ENCODE data around the gene ARMH3. TPM values are rescaled to one million over a fixed set of nuclear protein-coding genes. Genes with fewer than 3 reads are reported as not detected.
A peak's percentile ranks its signal among the peaks of the same experiment; 100 is the strongest.

The ARMH3 gene
- total and polyA plus RNA-seq, 10 of the 15 experiments (the other 5 are each of a cell fraction or from before 2014, with no cell fraction given) = 13.0 to 33.0 (median 16.4) TPM

- TF ChIP-seq PRDM15 (CRISPR knock-in tag; IDR thresholded peaks at IDR 0.05) (no peak), SPI1 (IDR thresholded peaks at IDR 0.05; ENCODE audit: borderline replicate concordance, insufficient read depth, low read depth, low read length) (peak; percentile 46; the same call in 1 of the 2 replicates), EED (IDR thresholded peaks at IDR 0.05; ENCODE audit: low read depth) (no peak), HCFC1 (IDR thresholded peaks at IDR 0.05; ENCODE audit: low read length) (peak; percentile 50), CEBPB (IDR thresholded peaks at IDR 0.05; ENCODE audit: borderline replicate concordance in 1 of 2, low read depth in 2 of 2, low read length in 2 of 2) (no peak), ZNF384 (IDR thresholded peaks at IDR 0.05; ENCODE audit: borderline replicate concordance, low read depth, low read length) (peak; percentile 23; the same call in 1 of the 2 replicates), USF1 (IDR thresholded peaks at IDR 0.05; ENCODE audit: borderline replicate concordance, extremely low read length, insufficient read depth, low read depth, low read length) (no peak), BRCA1 (IDR thresholded peaks at IDR 0.05; ENCODE audit: low read depth, low read length) (0 out of 2 replicates have a peak, but pooled peaks have one; percentile 51), GABPA (IDR thresholded peaks at IDR 0.05; ENCODE audit: low read depth) (no peak), TAF1 (IDR thresholded peaks at IDR 0.05; ENCODE audit: borderline replicate concordance, low read depth, low read length) (peak; percentile 100), FOXK2 (IDR thresholded peaks at IDR 0.05) (peak; percentile 99), LARP7 (IDR thresholded peaks at IDR 0.05) (peak; percentile 73), IKZF1 (conservative IDR thresholded peaks at IDR 0.05) (peak; percentile 65), MYC (IDR thresholded peaks at IDR 0.05; ENCODE audit: insufficient read depth, insufficient read length, insufficient replicate concordance, low read length, severe bottlenecking) (no peak), SRF (IDR thresholded peaks at IDR 0.05; ENCODE audit: low read depth in 2 of 2, low read length in 2 of 2) (no peak), ETV6 (conservative IDR thresholded peaks at IDR 0.05 in 1 of 2, IDR thresholded peaks at IDR 0.05 in 1 of 2; ENCODE audit: borderline replicate concordance in 1 of 2, low read depth in 1 of 2) (no peak), ESRRA (IDR thresholded peaks at IDR 0.05; ENCODE audit: low read length) (no peak), MXI1 (IDR thresholded peaks at IDR 0.05; ENCODE audit: low read depth, low read length) (peak; percentile 79), TCF12 (IDR thresholded peaks at IDR 0.05; ENCODE audit: low read depth, low read length) (0 out of 2 replicates have a peak, but pooled peaks have one; percentile 21)
These were observed 237.7 kb downstream of the ARMH3 start, which contains the start of gene OGA (continued) for GRCh38 chr10:101818119-101818871.
